ENCODE data around the gene TDO2.
"Not testable (repeated sequence)": the region's sequence is repeated elsewhere in the genome, so short reads cannot be mapped to it uniquely, and the experiment has no call there.

Gene TDO2

DNA sequence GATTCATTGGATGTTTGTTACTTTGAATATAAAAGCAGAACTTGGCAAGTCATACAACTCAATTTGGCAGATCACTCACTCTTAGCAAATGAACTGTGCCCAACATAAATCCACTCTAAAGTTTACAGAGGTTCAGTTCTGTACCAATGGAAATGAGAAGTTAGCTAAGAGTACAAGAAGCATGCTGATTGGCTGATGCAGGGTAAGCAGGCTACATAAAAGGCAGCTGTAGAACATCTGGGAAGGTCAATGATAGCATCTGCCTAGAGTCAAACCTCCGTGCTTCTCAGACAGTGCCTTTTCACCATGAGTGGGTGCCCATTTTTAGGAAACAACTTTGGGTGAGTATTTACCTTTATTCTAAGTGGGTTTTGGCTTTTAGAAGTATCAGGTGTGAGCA, at the start of gene TDO2:
Gene TDO2 (plus strand): TSS at position 244 of the 400 bp plus-strand sequence. CDS start 63 bp downstream, at position 307.
- DNase-seq = no peak

DNA sequence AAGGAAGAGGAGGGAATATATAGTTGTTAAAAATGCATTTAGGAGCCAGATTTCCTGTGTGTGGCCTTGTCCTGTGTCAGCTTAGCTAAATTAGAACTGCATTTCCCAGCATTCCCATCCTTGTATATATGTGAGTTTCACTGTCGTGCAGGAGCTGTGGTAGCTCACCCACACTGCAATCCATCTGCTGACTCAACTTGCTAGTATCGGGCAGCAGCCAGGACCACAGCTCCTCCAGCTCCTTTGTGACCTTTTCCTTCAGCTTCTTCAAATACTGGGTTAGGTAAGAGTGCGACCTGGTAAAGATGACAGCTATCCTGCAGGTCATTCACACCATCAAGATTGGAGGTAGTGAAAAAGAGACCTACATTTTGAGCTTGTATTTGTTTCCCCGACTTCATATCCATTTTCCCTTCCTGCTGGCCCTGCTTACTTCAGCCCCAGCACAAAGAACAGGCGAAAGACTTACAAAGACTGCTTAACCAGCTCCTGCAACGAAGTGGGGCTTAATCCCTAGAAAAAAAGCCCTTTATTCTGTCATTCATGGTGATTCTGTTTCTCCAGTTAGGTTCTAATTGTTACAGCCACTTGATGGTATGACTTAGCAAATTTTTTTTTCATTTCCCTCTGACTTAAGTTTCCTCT, 48.8 kb upstream of the TDO2 start:
- DNase-seq = peak in 2 of 56 donors; percentile 2 to 5

DNA sequence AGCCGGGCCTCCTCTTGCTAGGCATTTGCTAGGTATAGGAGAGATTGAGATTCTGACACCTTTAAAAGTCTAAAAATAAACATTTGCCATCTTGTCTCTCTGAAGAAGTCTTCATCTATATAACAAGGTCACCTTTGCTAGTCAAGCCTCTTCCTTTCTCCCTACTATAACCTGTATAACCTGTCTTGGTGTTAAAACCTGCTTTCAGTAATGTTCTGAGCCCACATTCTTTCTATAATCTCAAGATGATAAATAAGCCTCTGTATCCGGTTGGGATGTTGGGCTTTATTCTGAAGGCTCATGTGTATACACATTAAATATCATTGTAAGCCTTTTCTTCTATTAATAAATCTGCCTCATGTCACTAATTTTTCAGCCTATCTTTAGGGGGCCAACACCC, 47.6 kb upstream of the TDO2 start:
- DNase-seq = no peak

DNA sequence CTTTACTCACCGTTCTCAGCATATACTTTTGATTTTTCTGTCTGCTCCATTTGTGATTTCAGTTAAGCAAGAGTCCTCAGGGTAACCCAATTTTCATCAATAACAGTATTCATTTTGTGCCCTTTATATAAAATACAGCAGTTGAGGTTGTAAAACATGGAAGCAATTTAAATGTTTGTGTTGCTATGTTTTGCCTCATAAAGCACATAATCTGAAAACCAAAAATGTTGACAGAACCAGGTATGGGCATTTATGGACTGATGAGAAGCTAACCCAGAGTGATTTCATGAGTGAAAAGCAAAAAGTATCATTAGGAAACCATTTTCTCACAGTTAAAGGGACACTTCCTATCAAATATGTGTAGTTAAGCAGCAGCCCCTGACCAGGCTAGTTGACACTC, 37.3 kb upstream of the TDO2 start, which contains the start of gene ASIC5:
Gene ASIC5 (minus strand): TSS at position 101 of the 400 bp plus-strand sequence. CDS start 51 bp downstream, at position 50.
- no peak for DNase-seq

DNA sequence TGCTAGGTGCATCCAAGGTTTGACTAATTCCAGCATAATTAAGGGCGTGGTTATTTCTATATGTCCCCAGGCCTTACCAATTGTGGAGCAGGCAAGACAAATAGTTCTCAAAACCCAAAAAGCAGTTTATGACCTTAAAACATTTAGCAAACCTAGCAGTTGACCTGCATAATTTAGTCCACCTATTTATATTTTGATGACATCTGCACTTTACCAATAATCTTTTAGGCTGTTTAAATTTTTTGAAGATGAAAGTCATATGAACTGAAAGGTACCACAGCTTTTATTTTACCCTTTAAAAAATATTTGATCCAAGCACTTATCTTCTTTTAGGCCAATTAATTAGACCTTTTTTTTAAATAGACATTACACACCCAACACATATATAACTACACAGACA, 27.6 kb upstream of the TDO2 start:
- DNase-seq = no peak

DNA sequence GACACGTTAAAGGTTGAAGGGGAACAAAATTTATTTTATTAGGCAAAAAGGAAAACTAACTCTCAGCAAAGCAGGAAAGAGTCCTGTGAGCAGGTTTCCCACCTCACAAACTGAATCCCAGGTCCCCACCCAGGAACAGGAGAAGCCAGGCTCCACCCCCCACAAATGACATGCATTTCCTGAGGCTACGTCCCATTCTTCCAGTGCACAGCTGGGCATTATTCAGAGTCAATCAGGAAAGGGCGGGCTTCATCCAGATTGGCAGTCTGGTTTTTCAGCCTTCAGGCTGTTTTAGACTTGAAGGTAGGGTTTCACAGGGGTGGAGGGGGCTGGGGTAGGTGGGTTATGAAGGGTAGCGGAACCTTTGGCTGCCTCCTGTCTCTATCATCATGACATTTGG, 25.5 kb upstream of the TDO2 start:
- DNase-seq = no peak

DNA sequence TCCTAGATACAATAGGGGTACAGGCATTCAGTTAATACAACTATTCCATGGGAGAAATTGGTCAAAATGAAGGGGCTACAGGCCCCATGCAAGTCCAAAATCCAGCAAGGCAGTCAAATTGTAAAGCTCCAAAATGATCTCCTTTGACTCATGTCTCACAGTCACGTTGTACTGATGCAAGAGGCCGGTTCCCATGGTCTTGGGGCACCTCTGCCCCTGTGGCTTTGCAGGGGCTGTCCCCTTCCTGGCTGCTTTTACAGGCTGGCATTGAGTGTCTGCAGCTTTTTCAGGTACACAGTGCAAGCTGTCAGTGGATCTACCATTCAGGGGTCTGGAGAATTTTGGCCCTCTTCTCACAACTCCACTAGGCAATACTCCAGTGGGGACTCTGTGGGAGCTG, 24.9 kb upstream of the TDO2 start:
- DNase-seq = no peak

DNA sequence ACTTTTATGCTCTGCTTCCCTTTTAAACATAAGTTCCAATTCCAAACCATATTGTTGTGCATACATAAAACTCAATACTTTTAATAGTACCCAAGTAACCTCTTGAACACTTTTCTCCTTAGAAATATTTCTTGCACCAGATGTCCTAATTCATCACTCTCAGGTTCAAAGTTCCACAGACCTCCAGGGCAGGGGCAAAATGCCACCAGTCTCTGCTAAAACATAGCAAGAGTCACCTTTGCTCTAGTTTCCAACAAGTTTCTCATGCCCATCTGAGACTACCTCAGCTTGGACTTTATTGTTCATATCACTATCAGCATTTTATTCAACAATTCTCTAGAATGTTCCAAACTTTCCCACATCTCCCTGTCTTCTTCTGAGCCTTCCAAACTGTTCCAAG, 23.7 kb upstream of the TDO2 start:
- no peak for DNase-seq

DNA sequence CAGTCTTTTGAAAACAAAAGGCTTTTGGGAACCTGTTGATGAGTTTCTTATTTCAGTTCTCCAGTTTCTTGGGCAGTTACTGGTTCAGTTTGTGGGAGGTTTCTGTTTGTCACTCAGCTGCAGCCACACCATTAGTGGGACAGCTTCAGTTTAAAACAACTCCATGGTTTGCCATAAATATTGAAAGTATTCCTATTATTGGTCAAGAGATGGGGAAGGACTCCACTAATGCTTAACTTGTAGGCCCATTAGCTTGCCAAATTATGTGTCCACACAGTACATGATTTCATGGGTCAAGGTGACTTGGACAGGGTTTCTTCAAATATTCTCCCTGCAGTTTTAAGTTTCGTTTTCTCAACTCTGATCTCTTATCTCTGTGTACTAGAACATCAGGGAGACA, 21.9 kb upstream of the TDO2 start:
- no peak for DNase-seq

DNA sequence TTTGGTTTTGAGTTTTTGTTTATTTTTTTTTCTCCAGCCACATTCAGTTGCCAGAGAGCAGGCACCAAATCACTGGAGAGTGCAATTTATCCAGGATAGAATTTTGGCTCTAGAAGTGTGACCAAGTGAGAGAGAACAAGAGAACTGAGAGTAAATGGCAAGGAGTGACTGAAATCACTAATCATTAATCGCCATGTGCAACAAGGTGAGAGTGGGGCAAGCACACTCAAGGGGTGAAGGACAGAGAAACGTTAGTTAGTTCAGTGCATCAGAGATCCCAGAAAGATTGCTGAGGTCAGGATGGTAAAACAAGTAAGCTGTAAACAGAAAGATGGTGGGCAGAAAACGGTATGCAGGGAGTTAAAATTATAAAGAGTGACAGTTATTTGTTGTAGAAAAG, 19.6 kb upstream of the TDO2 start:
- no peak for DNase-seq

DNA sequence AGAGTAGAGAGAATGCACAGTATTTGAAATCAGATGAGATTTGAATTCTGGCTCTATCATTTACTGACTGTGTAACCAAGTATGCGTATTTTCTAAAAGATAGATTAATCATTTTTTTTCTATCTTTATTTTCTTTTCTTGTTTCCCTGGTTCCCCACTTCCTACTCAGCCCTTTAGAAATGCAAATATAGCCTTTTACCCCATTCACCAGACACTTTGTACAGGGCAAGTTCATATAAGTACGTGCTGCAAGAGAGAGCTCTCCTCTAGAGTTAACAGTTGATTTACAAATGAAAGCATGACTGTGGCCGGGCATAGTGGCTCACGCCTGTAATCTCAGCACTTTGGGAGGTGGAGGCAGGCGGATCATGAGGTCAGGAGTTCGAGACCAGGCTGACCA, 17.8 kb upstream of the TDO2 start:
- DNase-seq = no peak

DNA sequence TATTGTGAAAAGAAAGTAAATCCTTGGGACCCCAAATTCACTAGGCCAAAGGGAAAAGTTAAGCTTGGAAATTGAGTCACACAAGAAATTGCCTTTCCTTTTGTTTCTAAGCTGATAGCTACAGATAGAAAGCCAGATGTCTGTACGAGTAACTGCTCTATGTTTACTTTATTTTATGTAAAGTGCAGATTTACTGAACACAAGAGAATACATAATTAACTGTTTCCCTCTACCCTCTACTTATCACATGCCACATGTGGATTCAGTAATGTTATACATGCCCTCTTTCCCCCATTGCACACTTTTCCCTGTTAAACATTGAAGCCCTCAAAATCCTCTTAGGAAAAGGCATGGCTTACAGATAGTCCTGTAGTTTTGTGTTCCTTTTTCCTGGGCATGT, 16.5 kb upstream of the TDO2 start:
- no peak for DNase-seq

DNA sequence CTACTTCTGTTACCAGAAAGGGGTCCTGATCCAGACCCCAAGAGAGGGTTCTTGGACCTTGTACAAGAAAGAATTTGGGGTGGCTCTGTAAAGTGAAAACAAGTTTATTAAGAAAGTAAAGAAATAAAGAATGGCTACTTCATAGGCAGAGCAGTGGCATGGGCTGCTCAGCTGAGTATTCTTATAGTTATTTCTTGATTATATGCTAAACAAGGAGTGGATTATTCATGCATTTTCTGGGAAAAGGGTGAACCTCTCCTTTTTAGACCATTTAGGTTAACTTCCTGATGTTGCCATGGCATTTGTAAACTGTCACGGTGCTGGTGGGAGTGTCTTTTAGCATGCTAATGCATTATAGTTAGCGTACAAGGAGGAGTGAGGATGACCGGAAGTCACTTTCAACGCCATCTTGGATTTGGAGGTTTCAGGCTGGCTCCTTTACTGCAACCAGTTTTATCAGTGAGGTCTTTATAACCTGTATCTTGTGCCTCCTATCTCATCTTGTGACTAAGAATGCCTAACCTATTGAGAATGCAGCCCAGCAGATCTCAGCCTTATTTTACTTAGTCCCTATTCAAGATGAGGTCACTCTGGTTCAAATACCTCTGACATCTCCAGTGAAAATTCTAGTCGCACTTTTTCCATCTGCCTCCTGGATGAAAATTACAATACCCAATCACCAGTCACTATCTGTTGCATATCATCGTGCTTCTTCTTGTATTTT, 15.5 kb upstream of the TDO2 start:
- DNase-seq = no peak

DNA sequence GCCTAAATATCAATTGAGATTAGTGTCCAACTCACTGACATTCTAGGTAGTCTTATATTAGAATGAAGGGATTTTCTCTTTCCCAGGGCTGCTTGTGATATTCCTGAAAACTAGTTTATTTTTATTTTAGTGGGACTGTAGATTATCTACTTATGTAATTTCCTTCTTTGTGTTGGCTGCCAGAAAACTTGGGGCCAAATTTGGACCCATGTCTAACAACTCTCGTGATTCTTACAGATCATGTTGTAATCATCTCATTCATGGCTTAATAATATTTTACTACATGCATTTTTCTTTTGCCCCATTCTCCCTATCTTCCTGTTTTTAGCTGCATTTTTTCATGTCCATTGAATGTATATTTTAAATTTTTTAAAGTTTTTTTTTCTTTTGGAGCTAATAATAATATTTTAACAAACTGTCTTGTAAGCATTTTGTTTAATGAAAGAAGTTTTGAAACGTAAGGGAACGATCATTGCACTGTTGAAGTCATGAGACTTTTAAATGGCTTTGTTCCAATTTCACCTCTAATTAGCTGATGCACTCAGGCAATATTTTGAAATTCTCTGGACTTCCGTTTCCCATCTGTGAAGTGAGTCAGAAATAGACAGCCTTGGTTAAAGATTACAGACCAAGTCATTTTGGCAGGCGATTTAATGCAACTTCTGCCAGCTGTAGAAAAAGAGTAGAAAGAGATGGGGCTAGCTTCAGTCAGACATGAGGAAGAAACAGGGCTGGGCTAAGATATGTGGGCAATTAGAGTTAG, 14.3 kb upstream of the TDO2 start:
- no peak for DNase-seq

DNA sequence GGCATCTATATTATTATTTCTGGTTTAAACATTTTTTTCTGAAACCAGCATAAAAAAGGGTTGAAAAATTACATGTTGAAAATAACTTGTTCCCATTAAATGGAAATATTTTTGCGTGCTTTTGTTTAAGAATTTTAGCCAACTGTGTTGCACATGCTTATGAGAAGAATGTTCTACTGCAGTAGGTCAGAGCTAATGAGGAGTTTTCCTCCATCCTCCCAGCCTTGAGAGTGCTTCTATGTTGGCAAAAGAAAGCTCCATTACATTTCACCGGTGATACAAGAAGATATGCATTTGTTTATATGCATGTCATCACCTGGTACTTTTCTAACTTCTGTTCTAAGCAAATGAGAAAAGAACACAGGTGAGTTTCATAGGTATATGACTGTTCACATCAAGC, 13.6 kb upstream of the TDO2 start:
- no peak for DNase-seq

DNA sequence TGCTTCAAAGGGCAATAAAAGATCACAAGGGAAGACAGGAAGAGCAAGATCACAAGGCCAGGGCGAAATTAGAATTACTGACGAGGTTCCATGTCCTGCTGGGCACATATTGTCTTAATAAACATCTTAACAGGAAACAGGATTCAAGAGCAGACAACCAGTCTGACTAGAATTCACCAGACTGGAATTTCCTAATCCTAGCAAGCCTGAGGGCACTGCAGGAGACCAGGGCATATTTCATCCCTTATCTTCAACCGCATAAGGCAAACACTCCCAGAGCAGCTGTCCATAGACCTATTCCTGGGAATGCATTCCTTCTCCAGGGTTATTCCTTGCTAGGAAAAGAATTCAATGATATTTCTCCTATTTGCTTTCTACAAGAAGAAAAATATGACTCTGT, 12.4 kb upstream of the TDO2 start:
- DNase-seq = no peak

DNA sequence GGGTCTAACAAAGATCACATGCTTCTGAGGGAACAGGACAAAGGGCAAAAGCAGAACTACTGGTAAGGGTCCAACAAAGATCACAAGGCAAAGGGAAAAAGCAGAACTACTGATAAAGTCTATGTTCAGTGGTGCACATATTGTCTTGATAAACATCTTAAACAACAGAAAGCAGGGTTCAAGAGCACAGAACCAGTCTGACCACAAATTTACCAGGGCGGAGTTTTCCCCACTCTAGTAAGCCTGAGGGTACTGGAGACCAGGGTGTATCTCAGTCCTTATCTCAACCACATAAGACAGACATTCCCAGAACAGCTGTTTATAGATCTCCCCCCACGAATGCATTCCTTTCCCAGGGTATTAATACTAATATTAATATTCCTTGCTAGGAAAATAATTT, 5.1 kb upstream of the TDO2 start:
- not testable (repeated sequence) for DNase-seq

DNA sequence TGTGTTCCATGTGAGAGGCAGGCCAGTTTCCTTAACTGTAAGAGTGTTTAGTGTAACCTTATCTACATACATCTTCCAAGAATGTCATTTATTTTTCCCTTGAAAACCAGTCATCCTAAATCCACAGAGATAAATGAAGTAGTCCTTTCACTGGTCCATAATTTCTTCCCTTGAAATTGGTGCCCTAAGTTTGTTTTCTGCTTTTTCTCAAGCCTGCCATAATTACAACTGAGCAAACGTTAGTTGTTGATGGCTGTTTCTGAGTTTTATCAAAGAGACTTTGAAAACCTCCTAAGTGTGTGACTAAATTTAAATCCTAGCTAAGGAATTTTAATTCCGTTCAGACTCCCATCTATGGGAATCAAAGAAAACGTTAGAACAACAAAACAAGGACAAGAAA, 3.6 kb upstream of the TDO2 start:
- no peak for DNase-seq

DNA sequence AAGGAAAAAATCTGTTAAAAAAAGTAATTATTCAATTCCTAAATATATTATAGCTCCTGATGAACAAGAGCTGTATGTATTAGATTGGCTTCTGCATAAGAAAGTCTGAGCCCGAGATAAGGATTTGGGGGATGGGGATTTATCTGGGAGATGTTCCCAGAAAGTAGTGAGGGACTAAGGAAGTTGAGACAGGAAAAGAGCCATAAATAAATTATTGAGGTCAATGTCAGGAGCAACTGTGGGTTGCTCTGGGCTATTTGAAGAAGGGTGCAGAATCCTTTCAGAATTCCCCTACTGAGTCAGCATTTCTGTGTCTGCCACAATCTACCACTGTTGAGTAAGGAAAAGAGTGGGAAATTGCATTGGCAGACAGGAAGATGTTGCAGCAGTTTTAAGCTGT, 3.1 kb upstream of the TDO2 start:
- no peak for DNase-seq

DNA sequence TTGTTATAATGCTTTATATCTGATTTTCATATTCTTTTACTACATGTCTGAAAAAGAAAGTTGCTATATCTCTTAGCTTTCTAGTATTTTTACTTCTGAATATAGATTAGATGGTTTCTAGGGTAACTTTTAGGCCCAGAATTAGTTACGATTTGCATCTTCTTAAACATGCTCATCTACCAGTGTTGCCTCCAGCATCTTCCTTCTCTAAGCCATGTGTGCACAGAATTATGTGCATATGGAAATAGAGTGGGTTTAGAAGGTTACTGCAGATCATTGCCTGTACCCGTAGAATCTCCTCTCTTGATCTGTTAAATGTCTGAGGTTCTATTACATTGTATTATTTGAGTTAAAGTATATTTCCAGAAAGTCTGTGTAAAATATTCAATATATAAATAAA, 2.5 kb upstream of the TDO2 start:
- no peak for DNase-seq

DNA sequence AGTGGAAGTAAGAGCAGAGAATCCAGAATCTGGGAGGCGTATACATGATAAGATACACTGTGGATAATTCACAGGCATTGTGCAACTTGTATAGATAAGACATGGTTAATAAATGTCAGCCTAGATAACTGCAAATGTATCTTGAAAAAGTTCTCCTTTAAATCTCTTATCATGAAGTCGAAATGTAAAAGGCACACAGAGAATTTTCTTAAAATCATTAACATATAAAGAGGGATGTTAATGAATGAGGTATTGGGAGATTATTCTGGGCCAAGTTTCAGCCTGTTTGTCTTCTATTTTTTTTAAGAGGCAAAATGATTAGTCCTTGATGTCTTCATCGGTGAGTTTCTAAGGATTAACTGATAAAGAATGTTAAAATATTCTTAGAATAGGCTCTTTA, 835 bp downstream of the TDO2 start:
- DNase-seq = no peak

DNA sequence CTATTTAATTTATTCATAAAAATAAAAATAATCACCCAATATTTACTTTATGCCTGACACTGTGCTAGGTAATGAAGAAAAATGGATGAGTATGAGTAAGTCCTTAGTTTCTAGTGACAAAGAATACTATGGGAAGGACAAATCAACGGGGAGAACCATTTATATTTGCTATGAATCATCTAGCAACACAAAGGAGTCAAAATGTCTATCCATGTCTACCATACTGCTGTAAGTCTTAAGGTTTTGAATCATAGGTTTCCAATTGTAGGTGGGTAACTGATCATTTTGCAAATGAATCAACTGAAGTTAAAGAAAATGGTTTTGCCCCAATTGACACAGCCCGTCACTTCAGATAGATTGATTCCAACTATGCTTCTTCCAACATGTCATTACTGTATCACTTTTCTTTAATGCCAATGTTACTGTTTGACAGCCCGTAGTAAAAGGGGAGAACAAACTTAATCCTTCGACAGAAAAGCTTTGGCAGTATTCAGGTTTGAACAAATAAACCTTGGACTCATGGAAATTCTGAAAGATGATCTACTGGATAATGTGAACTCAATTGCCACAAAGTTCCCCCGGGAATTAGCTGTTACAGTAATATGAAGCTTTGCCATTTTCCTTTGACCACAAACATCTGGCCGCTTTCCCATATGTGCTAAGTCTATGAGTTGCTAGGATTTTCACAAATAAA, 3.2 kb downstream of the TDO2 start:
- DNase-seq = no peak

All from amygdala (tissue), 56 donors.